Activated CD4-positive, alpha-beta T cell treated with anti-CD3 and anti-CD28 coated beads, Interleukin-2, amount 50 U/mL, for 1 hour (primary cell): ENCODE results near the gene TFF2.

ENCODE experiments used
- DNase-seq: peaks from one replicate; pipeline ENCODE4 v3.0.0-alpha.2; 2020

Gene TFF2

DNA sequence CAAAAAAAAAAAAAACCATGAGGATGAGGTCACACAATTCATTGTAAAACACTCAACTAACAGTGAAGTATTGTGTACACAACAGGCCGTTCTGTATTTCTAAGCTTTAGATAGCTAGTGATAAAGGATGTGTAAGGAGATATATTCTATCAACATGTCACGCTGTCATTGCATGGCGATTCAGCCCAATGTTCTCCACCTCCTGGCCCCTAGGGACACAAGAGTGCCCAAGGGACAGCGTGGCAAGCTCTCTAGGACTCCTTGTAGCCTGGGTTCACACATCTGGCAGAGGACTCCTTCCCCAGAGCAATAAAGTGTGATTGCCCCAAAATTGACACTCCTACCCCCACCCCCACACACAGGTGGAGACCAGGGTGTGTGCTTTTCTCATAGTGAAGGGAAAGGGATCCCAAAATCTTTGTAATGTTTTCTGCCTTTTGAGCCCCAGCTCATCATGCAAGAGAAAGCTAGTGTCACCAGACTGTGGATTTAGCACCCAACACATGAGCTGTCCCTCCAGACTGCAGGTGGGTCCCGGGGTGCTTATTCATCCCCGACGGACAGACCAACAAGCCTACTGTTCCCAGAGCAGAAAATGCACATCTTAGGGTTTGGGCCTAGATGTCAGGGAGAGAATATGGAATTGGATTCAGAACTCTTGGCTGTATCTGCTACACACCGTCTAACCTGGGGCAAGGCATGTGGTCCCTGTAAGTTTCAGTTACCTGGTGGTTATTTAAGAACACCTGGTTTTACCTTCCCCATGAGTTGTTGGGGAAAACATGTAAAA lies 33.6 kb upstream of the TFF2 start:
- DNase-seq: no peak

DNA sequence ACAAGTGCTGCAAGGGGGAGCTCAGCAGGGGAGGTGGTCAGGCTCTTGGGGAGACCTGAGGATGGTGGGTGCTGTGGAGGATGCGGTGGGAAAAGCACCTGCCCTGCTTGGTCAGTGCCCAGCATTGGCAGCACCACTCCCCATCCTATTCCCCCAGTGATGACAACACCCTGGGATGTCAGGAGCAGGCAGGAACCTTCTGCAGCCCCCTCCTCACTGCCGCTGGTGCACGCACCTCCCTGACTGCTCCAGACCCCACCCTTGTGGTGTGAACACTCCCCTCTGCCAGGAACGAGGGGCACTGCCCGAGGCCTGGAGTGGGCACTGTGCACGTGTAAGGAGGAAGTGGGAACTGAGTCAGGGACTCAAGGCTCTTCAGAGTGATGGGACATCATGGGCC lies 32.5 kb upstream of the TFF2 start:
- DNase-seq: no peak

DNA sequence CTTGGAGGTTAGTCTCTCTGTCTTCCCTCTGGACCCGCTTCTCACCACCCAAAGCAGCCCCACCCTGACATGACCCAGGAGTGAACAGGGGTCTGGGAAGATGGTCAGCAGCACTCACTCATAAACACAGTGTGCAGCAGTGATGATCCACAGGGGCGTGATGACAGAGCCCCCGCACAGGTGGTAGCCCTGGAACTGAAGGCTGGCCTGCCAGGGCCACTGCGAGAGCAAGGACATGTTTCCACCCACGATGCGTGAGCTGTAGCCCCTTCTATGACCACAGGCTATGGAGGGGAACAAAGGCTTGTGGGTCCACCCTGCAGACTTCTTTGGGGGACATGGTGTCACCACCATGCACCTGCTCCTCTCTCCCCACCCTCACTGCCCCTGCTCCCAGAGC lies 32.1 kb upstream of the TFF2 start:
- no peak for DNase-seq

DNA sequence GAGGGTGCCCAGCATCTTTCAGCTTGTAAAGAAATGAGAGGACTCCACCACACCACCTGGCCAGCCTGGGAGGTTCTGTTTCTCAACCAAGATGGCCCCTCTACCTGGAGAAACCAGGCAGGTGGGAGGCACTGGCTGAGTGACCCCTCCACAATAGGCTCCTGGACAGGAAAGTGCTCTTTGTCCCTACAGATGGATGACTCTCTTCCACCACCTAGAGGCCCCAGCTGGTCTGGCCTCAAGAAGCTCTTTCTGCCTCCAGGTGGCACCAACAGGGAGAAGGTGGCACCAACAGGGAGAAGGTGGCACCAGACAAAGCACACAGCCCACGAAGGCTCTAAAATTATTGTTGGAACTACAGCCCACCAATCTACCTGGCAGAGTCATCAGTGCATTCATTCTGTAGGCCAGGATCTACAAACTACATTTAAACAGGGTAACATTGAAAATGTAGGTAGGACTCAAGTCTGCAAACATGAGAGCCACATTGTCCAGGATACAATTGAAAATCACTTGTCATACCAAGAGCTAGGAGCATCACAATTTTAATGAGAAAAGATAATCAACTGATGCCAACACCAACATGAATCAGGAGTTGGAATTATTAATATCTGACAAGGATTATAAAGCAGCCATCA lies 30.7 kb upstream of the TFF2 start:
- peak; percentile 26 for DNase-seq

DNA sequence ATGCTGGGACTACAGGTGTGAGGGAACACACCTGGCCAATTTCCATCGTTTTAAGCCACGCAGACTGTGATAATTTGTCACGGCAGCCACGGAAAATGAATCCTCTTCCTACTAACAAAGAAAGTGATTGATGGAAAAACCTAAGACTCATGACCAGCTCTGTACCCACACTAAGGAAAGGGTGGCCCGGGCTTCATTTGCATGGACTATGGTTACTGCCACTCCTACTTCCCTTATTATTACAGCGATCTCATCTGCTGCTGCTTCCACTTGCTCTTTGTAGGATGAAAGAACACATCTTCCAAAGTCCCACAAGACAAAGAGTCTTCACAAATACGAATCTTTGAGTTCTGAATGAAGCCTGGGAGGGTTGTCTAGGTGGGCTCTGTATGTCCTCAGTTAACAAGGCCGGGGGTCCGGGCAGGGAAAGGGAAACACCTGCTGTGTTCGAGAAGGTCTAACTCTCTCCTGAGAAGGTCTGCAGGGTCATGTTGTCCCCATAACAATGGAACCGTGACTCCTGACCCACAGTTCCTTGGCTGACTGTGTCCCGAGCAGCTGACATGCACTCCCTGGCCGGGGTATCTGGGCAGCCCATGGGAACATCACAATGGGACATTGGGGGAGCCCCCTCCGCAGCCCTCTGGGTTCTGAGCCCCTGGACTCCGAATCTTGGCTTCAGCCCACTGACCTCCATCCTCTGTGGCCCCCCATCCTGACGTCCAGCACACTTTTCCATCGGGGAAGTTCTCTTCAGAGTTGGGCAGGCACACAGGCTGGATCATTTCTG lies 28.8 kb upstream of the TFF2 start:
- DNase-seq: no peak

DNA sequence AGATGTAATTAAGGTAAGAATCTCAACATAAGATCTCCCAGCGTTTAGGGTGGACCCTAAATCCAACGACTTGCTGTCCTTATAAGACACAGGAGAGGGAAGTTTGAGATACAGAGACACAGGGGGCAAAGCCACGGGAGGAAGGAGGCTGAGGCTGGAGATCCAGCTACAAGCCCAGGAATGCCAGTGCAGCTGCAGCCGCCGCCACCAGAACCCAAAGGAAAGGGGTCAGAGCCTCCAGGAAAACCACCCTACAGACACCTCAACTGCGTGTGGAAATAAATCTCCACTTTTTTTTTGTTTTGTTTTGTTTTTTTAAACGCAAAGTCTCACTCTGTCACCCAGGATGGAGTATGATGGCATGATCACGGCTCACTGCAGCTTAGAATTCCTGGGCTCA lies 27.6 kb upstream of the TFF2 start:
- no peak for DNase-seq

DNA sequence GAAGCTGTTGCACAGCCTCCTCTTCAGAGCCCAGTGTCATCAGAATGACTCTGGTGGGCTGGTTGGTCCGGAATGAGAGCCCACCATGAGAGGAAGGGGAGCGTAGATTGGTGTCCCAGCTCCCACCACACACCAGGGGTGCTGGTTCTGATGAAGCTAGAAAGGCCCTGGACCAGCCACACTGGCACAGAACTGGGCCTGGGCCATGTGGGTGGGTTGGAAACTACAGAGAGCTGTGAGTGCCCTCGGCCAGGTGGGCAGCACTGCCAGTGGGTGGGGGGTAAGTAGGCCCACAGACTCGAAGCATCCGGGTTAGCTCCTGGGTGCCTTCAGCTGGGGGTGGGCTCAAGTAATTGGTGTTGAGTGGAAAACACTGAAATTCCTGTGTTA lies 27.2 kb upstream of the TFF2 start:
- no peak for DNase-seq

DNA sequence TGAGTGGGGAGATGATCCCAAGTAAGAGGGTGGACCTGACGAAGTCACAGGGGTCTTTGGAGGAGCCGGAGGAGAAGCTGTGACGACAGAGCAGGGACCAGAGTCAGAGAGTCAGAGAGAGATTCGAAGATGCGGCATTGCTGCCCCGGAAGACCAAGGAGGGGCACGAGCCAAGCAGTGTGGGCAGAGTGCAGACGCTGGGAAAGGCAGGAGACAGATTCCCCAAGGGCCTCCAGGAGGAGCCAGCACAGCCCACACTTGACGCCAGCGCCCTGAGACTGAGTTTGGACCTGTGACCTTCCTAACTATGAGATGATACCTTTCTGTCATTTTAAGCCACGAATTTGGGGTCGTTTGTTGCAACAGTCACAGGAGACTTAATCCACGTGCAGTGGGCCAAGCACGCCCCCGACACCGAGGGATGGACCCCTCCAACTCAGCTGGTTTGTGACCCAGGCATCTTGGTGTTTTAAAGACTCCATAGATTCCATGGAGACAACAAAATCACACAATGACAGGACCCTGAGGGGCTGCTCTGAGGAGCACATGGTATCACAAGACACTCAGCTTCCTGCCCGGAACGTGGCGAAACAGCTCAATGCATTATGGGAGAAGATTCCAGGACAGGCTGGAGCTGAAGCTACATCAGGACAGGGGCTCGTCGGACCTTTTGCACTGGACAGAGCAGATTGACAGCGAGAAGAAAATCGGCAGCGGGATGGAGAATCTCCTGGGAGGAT lies 26.6 kb upstream of the TFF2 start:
- DNase-seq: no peak

DNA sequence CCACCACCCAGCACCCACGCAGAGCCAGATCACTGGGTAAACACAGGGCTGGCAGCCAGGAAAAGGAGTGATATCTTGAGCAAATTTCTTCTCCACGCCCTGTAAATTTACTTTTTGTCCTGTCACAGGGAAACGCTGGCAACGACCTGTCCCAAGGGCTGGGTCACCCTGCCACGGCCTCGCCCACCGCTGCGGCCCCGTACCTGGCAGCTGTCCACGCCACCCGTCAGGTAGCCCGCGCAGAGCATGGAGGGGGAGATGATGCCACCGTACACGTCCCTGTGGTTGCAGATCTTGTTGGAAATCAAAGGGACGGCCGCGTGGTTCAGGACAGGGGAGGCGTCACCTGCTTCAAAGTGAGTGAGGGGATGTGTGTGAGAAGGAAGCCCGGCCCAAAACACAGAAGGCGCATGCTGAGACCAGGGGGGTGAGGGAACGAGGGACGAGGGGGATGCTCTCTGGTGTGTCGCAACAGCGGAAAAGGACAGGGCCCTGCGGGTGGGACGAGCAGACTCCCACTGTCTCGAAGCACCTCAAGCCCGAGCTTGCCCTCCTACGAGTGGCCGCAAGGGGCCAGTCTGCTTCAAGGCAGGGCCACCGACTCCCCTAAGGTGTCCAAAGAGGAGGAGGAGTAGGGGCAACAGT lies 25.7 kb upstream of the TFF2 start:
- no peak for DNase-seq

DNA sequence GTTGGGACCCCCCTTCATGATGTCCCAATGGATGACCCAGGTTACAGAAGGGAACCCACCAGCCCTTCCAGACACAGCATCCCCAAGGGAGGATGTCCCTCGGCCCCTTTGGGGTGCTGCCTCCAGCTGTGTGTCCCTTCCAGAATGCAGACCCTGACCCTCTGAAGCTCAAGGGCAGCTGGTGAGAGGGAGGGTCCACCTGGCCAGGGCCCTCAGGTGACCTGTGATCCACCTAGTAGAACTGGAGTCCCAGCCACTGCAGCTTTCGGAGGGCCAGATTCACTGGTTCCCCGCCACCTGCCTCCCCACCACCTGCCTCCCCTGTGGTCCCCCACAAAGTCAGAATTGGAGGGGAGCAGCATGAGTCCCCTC lies 25.2 kb upstream of the TFF2 start:
- DNase-seq: no peak

DNA sequence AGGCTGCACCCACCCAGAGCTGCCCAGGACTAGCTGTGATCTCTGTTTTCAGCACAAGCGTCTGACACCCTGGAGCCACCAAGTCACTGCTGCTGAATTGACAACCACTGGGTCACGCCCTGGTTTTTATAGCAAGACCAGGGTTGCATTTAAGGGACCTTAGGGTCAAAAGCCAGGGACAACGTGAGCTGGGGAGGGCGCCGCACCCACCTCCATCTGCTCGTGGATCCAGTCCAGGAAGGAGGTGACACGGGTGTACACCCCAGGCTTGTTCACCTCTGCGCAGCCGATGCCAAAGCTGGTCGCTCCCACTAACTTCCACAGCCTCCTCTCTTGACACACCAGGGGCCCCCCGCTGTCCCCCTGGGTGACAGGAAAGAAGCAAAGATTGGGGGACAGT lies 24.7 kb upstream of the TFF2 start:
- no peak for DNase-seq

DNA sequence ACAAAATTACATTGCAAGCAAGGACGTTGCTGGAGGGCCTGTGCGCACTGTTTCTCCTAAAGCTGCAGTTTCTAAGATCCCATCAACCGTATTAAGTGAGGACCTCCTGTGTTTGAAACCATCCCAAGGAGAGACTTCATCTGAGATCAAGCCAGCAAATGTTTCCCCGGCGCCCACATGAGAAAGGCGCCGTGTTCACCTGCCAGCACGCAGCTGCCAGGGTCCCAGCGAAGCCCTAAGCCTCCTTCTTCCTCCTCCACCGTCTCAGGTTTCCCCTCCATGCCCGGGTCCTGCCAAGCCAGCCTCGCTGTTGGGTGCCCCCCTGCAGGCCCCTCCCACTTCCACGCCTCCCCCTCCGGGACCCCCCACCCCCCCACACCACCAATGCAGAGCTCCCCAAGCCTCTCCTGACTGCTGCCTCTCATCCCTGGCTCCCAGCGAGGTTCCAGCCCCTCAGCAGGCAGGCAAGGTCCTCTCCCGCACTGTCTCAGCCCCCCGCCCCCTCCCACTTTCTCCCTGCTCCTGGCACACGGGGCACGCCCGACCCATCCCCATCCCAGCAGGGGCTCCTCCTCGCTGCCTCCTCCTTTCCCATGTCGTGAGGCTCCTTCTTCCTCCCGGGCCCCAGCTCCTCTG lies 24.2 kb upstream of the TFF2 start:
- DNase-seq: no peak

DNA sequence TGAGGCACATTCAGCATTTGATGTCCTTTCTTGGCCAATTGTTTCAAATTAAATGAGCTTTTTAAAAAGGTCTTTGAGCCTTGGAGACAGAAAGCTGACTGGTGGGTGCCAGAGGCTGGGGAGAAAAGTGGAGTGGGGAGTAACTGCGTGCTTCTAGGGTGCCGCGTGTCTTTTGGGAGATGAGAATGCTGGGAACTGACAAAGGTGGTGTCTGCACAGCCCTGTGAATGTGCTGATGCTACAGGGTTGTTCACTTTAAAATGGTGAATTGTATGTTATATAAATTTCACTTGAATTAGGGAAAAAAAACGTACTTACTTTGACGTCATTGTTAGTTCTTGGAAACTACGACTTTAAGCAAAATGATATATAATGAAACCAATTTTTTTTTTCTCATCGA lies 23.7 kb upstream of the TFF2 start:
- DNase-seq: no peak

DNA sequence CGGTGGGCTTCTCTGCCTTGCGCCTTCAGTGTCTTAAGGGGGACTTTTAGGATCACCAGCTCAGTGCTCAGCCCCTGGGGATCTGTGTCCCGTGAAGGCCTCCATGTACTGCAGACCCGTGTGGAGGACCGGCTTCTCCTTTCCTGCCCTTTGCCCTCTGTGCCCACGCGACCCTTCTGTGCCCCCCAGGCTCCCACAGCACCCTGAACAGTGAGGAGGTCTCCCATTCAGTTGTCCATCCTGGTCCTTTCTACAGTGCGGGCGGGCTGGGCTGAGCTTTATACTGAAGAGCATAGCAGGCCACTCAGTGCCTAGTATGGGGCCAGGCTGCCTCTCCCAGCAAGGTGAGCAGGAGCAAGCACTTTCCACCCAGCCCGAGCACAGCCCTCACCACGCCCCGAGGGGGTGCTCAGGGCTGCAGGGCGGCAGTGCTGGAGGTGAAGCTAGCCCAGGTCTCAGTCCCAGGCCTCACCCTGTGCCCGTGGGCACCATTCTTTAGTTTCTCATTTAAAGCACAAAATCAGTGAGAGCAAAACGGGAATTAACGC lies 23.2 kb upstream of the TFF2 start:
- no peak for DNase-seq

DNA sequence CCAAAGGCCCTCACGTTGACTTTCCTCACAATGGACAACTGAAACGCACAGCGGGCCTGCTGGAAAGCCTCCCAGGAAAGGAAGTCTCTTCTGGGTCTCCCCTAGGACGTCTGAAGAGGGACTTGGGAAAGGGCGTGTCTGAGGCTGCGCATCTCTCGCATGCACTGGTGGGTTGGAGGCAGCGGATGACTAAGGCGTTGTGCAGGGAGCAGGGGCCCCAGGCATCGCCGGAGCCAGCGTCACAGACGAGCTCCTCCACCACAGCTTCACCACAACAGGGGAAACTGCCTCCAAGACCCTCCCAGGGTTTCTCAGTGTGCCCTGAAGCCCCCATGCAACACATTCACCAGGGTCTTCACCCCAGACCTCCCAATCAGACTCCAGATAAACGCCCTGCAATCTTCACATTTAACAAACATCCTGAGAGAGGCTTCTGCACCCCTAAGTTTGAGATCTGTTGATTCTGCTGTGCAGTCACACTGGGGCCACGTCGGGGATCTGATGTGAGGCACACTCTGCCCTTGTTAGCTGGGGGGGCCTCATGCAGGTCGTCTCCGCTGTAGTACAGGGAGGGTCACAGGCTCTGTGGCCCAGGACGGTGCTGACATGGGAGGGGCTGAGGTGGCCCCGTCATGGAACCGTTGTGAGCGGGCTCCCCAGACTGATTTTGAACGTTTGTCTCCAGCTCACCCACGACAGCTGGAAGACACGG lies 22.6 kb upstream of the TFF2 start:
- DNase-seq: no peak

DNA sequence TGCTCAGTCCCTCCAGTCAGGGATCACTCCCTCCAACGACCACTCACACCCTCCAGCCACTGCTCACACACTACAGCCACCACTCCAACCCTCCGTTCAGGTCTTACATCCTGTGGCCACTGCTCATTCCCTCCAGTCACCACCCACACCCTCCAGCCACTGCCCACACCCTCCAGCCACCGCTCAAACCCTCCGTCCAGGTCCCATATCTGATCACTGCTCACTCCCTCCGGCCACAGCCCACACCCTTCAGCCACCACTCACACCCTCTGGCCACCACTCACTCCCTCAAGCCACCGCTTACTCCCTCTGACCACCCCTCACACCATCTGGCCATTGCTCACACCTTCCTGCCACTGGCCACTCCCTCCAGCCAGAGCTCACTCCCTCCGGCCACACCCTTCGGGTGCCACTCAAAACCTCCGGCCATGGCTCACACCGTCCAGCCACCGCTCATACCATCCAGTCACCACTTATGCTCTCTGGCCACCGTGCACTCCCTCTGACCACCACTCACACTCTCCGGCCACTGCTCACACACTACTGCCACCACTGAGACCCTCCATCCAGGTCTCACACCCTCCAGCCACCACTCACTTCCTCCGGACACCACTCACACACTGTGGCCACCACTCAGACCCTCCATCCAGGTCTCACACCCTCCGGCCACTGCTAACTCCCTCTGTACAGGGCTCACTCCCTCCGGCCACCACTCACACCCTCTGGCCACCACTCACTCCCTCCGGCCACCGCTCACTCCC lies 20.3 kb upstream of the TFF2 start:
- DNase-seq: no peak

DNA sequence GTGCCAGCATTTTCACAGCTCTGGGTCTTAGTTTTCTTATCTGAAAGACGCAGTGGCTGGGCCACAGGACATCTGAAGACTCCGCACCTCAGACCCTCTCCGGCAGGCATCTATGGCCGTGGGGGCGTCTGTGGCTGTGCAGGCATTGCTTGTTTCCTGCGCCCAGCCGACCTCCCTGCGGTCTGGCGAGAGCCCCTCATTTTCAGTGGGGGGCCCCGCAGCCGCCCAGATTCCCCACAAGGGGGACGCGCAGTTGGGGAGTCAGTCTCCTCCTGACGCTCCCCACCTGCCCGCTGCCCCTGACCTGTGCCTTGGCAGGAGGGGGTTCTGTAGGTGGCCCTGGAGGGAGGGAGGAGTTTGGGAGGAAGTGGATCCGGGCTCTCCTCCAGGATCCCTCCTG lies 19.0 kb upstream of the TFF2 start:
- no peak for DNase-seq

DNA sequence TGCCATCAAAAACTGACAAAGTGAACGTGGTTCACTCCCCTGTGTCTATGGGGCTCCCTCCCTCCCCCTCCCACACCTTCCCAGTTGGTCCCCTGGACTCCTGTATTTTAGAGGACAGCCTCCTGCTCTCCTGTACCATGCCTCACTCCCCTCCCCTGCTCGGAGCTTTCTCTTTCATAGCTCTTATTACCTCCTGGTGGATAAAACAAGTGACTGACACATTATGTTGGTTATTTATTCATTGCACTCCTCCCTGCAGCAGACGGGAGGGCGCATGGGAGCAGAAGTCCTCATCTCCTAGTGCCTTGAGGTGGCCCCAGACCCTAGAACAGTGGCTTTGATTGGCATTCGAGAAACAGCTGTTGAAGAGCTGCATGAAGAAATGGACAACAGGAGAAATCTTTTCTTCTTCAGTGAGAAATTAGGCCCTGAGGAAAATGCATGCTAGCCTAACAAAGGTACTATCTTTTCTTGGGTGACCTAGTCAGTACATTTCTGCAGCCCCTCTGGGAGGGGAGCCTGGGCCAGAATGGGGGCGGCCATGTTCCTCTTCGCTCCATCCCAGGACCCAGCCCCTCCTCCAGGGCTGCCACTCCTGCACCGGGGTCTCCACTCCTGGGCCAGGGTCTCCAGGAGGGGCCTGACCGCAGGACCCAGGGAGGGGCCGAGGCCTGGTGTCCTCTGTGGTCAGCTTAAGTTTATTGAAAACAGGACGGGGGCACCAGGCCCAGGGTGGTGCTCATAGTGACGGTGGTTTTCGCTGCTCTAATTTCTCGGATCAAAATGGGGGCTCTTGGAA lies 16.8 kb upstream of the TFF2 start:
- no peak for DNase-seq

DNA sequence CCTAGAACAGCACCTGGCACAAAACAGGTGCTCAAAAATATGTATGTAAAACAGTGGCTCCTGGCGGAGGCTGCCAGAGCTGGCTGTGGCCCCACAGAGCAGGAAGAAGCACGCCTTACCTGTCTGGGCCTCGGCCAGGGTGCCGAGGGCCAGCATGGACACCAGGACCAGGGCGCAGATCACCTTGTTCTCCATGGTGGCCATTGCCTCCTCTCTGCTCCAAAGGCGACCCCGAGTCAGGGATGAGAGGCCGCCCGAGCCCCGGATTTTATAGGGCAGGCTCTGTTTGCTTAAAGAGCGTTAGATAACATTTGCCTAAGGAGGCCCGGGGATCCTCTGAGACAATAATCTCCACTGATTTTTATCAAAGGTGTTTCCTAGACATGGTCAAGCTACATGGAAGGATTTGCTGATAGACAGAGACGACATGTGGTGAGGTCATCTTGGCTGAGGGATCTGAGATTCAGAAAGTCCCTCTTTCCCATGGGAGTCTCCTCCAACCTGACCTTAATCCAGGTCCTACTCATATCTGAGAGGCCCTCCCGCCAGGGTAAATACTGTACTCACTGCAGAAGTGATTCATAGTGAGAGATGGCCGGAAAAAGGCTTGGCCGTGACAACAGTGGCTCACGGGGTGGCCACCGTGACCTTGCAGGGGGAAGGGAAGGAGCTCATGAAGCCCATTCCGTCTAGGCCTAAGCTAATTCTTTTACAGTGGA lies 15.7 kb upstream of the TFF2 start, which contains the start of gene TFF1:
TSS of gene TFF1 (minus strand) at position 244 of the 719 bp plus-strand sequence. CDS start at position 204, 40 bp downstream.
- DNase-seq: no peak
